ENCODE data around the gene THOP1. TPM values are rescaled to one million over a fixed set of nuclear protein-coding genes. Genes with fewer than 3 reads are reported as not detected.

THOP1 gene
- total RNA-seq, 1 experiment from 2014 or later, result 143 TPM

DNA sequence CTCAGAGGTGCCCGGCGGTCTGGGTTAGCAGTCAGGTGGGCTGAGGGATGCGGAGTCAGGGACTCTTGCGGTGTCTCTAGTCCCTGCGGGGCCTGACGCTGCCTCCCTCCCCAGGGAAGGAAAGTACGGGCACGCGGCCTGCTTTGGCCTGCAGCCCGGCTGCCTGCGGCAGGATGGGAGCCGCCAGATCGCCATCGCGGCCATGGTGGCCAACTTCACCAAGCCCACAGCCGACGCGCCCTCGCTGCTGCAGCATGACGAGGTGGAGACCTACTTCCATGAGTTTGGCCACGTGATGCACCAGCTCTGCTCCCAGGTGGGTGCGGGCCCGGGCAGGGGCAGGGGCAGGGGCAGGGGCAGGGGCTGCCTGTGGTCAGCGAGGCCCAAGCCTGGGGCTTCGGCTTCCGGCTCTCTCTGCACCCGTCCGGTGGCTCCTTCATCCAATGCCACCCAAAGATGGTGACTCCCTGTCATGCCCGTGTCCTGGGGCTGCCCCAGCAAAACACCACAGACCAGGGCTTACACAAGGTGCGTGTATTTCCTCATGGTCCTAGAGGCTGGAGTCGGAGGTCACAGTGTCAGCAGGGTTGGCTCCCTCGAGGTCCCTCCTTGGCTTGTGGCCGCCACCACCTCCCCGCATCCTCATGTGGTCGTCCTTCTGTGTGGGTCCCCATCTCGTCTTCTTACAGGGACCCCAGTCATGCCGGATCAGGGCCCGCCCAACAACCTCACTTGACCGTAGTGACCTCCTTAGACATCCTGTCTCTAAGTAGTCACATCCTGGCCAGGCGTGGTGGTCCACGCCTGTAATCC lies 23.0 kb downstream of the THOP1 start:
- DNase-seq (ENCODE audit: low read depth, low spot score), result no peak
- POLR2A ChIA-PET, result no interaction called here
- H3K9me3 ChIP-seq (ENCODE audit: control insufficient read depth, insufficient read depth, low read depth, low read length), result no peaks in the 10 kb centered on the region
- TF ChIP-seq TCF7L2 (IDR thresholded peaks at IDR 0.05; ENCODE audit: low read depth, low read length) (no peak), POLR2AphosphoS5 (IDR thresholded peaks at IDR 0.05; ENCODE audit: low read depth, low read length) (no peak)
- TF ChIP-seq, protein P1, sequence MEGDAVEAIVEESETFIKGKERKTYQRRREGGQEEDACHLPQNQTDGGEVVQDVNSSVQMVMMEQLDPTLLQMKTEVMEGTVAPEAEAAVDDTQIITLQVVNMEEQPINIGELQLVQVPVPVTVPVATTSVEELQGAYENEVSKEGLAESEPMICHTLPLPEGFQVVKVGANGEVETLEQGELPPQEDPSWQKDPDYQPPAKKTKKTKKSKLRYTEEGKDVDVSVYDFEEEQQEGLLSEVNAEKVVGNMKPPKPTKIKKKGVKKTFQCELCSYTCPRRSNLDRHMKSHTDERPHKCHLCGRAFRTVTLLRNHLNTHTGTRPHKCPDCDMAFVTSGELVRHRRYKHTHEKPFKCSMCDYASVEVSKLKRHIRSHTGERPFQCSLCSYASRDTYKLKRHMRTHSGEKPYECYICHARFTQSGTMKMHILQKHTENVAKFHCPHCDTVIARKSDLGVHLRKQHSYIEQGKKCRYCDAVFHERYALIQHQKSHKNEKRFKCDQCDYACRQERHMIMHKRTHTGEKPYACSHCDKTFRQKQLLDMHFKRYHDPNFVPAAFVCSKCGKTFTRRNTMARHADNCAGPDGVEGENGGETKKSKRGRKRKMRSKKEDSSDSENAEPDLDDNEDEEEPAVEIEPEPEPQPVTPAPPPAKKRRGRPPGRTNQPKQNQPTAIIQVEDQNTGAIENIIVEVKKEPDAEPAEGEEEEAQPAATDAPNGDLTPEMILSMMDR (IDR thresholded peaks at IDR 0.05), result no peak
- no TSS peak for BruUV-seq (replicated peaks)
- H3K36me3 ChIP-seq (ENCODE audit: control insufficient read depth, insufficient read depth, low read length), result no peaks in the 10 kb centered on the region
- H3K4me3 ChIP-seq (ENCODE audit: low read depth in 2 of 2, low read length in 2 of 2), result no peak overlapping the region
- intact Hi-C loops (cut with micrococcal nuclease; ENCODE audit: unreplicated experiment) (no loop called here), in situ Hi-C loops (cut with HindIII; ENCODE audit: low pct_unique_long_range_greater_than_20kb, low sequenced_read_pairs) (no loop called here)
- no peak overlapping the region for H3K27ac ChIP-seq (ENCODE audit: low read length)
- CTCF ChIA-PET, result no interaction called here
- no peaks in the 10 kb centered on the region for H3K27me3 ChIP-seq (ENCODE audit: control insufficient read depth, insufficient read depth, low read length)
- no peaks in the 10 kb centered on the region for H3K4me1 ChIP-seq (ENCODE audit: control insufficient read depth, insufficient read depth, low read length)
- no peak for ATAC-seq

DNA sequence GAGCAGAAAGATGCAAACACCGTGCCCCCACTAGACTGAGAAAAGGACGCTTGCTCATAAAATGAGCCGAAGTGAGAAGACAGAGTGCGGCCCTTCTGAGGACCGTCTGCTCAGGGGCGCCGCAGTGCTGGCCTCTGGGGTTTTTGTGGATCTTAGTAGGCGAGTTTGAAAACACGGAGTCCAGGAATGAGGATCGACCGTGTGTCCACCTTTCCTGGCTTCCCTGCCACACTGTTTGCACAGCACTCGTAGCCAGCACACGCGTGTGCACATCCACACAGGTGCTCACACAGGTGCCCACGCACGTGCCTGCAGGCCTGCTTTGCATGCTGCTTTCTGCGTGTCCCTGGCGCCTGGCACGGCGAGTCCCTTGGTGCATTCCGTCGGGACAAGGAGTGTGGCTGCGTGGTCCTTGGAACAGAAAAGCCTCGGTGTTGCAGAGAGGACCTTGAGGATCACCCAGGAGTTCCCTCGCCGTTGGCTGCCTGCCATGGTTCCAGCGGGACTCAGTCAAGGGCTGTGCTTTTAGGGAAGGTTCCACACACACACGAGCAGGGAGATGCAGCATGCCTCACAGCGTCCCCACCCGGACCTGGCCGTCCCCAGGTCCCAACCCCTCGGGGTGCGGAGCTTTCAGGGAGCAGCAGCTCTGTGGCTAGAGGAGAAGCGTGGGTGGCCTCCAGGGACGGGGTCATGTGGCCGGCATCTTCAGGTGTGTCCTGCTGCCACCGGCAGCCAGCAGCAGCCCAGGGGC lies 24.3 kb downstream of the THOP1 start:
- DNase-seq (ENCODE audit: low read depth, low spot score) (no peak), ATAC-seq (no peak)
- in situ Hi-C loops (cut with HindIII; ENCODE audit: low pct_unique_long_range_greater_than_20kb, low sequenced_read_pairs), result no loop called here
- intact Hi-C loops (cut with micrococcal nuclease; ENCODE audit: unreplicated experiment), result no loop called here
- Histone ChIP-seq H3K4me3 (ENCODE audit: low read depth in 2 of 2, low read length in 2 of 2) (no peak overlapping the region), H3K36me3 (ENCODE audit: control insufficient read depth, insufficient read depth, low read length) (no peaks in the 10 kb centered on the region), H3K27ac (ENCODE audit: low read length) (no peak overlapping the region), H3K9me3 (ENCODE audit: control insufficient read depth, insufficient read depth, low read depth, low read length) (no peaks in the 10 kb centered on the region), H3K4me1 (ENCODE audit: control insufficient read depth, insufficient read depth, low read length) (no peaks in the 10 kb centered on the region), H3K27me3 (ENCODE audit: control insufficient read depth, insufficient read depth, low read length) (no peaks in the 10 kb centered on the region)
- ChIA-PET CTCF (no interaction called here), POLR2A (no interaction called here)
- TF ChIP-seq POLR2AphosphoS5 (IDR thresholded peaks at IDR 0.05; ENCODE audit: low read depth, low read length) (no peak), SIN3A (IDR thresholded peaks at IDR 0.05; ENCODE audit: borderline replicate concordance, insufficient read depth, low read depth, low read length) (no peak), TCF7L2 (IDR thresholded peaks at IDR 0.05; ENCODE audit: low read depth, low read length) (no peak)
- TF ChIP-seq, protein P2, sequence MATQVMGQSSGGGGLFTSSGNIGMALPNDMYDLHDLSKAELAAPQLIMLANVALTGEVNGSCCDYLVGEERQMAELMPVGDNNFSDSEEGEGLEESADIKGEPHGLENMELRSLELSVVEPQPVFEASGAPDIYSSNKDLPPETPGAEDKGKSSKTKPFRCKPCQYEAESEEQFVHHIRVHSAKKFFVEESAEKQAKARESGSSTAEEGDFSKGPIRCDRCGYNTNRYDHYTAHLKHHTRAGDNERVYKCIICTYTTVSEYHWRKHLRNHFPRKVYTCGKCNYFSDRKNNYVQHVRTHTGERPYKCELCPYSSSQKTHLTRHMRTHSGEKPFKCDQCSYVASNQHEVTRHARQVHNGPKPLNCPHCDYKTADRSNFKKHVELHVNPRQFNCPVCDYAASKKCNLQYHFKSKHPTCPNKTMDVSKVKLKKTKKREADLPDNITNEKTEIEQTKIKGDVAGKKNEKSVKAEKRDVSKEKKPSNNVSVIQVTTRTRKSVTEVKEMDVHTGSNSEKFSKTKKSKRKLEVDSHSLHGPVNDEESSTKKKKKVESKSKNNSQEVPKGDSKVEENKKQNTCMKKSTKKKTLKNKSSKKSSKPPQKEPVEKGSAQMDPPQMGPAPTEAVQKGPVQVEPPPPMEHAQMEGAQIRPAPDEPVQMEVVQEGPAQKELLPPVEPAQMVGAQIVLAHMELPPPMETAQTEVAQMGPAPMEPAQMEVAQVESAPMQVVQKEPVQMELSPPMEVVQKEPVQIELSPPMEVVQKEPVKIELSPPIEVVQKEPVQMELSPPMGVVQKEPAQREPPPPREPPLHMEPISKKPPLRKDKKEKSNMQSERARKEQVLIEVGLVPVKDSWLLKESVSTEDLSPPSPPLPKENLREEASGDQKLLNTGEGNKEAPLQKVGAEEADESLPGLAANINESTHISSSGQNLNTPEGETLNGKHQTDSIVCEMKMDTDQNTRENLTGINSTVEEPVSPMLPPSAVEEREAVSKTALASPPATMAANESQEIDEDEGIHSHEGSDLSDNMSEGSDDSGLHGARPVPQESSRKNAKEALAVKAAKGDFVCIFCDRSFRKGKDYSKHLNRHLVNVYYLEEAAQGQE (IDR thresholded peaks at IDR 0.05; ENCODE audit: insufficient read depth in 1 of 2, low read depth in 2 of 2, low read length in 1 of 2), result no peak
- TF ChIP-seq, protein P1 (IDR thresholded peaks at IDR 0.05), result no peak
- no TSS peak for BruUV-seq (replicated peaks)

Measured in Panc1 (cell line).